Measurements from ENCODE around the gene C8B. TPM values are rescaled to one million over a fixed set of nuclear protein-coding genes. Genes with fewer than 3 reads are reported as not detected.

The C8B gene
- total RNA-seq, 1 experiment from 2014 or later: 0.10 TPM

DNA sequence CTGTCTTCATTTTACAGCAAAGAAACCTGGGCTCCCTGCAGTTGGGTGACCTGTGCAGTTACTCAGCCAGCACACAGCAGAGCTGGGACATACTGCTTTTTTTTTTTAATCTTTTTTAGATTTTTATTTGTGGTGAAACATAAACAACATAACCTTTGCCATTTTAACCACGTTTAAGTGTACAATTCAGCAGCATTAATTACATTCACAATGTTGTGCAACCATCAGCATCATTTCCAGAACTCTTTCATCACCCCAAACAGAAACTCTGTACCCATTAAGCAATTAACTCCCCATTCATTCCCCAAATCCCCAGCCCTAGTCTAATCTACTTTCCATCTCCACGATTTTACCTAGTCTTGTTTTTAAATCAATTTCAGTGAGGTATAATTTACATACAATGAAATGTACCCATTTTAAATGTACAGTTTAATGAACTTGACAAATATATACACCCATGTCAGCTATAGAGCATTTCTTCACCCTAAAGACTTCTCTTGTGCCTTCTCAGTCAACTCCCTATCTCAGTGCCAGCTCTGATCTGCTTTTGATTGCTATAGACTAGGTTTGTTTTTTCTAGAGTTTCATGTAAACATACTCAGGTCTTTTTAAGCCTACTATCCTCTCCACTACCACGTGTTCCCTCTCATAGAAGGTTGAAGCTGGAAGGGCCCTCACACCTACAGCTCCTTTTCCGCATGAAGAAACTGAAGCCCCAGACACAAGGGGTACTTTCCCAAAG lies 37.8 kb upstream of the C8B start:
- intact Hi-C loops (cut with micrococcal nuclease): no loop called here
- Histone ChIP-seq H3K4me3 (replicated peaks in 1 of 2; ENCODE audit: low read depth in 1 of 2, low read length in 2 of 2) (no peak overlapping the region), H3K4me1 (ENCODE audit: control insufficient read depth in 1 of 2, insufficient read depth in 2 of 2, low read length in 2 of 2) (no peaks in the 10 kb centered on the region), H3K36me3 (ENCODE audit: control insufficient read depth in 1 of 2, insufficient read depth in 2 of 2, low read length in 2 of 2) (no peaks in the 10 kb centered on the region), H2AFZ (ENCODE audit: low read depth, low read length, poor library complexity, severe bottlenecking) (no peak overlapping the region), H3K4me2 (ENCODE audit: low read length) (no peak overlapping the region), H3K79me2 (ENCODE audit: insufficient read depth, low read length) (no peaks in the 10 kb centered on the region), H3K27ac (ENCODE audit: low read depth, low read length) (no peak overlapping the region), H3K9me2 (ENCODE audit: insufficient read depth) (no peaks in the 10 kb centered on the region), H3K9me3 (ENCODE audit: control insufficient read depth in 1 of 2, insufficient read depth in 1 of 2, low read depth in 1 of 2, low read length in 2 of 2) (no peaks in the 10 kb centered on the region), H3K27me3 (ENCODE audit: insufficient read depth, low read length) (no peaks in the 10 kb centered on the region; the same call in 1 of the 2 replicates), H4K20me1 (ENCODE audit: insufficient read depth) (no peaks in the 10 kb centered on the region), H3K9ac (ENCODE audit: low read length) (no peak overlapping the region)
- DNase-seq (ENCODE audit: low read depth, low spot score) (no peak), ATAC-seq (no peak)
- BruUV-seq (replicated peaks): no TSS peak
- ChIA-PET RAD21 (ENCODE audit: low non-redundant PET in 1 of 2, low total read pairs in 2 of 2, uncharacterized antibody in 2 of 2, unreplicated experiment in 2 of 2) (no interaction called here), CTCF (no interaction called here), POLR2A (no interaction called here)
- no peak for TF ChIP-seq EZH2 (IDR thresholded peaks at IDR 0.05)
- TF ChIP-seq, protein P1, sequence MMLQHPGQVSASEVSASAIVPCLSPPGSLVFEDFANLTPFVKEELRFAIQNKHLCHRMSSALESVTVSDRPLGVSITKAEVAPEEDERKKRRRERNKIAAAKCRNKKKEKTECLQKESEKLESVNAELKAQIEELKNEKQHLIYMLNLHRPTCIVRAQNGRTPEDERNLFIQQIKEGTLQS (IDR thresholded peaks at IDR 0.05): no peak
- TF ChIP-seq, protein P2, sequence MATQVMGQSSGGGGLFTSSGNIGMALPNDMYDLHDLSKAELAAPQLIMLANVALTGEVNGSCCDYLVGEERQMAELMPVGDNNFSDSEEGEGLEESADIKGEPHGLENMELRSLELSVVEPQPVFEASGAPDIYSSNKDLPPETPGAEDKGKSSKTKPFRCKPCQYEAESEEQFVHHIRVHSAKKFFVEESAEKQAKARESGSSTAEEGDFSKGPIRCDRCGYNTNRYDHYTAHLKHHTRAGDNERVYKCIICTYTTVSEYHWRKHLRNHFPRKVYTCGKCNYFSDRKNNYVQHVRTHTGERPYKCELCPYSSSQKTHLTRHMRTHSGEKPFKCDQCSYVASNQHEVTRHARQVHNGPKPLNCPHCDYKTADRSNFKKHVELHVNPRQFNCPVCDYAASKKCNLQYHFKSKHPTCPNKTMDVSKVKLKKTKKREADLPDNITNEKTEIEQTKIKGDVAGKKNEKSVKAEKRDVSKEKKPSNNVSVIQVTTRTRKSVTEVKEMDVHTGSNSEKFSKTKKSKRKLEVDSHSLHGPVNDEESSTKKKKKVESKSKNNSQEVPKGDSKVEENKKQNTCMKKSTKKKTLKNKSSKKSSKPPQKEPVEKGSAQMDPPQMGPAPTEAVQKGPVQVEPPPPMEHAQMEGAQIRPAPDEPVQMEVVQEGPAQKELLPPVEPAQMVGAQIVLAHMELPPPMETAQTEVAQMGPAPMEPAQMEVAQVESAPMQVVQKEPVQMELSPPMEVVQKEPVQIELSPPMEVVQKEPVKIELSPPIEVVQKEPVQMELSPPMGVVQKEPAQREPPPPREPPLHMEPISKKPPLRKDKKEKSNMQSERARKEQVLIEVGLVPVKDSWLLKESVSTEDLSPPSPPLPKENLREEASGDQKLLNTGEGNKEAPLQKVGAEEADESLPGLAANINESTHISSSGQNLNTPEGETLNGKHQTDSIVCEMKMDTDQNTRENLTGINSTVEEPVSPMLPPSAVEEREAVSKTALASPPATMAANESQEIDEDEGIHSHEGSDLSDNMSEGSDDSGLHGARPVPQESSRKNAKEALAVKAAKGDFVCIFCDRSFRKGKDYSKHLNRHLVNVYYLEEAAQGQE (IDR thresholded peaks at IDR 0.05; ENCODE audit: low read depth): no peak
- no peak for TF ChIP-seq CBX3 (IDR thresholded peaks at IDR 0.05; ENCODE audit: low read depth)
- no peak for TF ChIP-seq YY1 (IDR thresholded peaks at IDR 0.05; ENCODE audit: extremely low read depth, insufficient replicate concordance, low read depth, low read length)
- TF ChIP-seq ZNF274 (IDR thresholded peaks at IDR 0.05; ENCODE audit: low read depth, low read length): no peak
- no peak for TF ChIP-seq EGR1 (IDR thresholded peaks at IDR 0.05; ENCODE audit: low read depth)
- no peak for TF ChIP-seq SP1 (IDR thresholded peaks at IDR 0.05; ENCODE audit: low read depth)
- no peak for TF ChIP-seq SRF (IDR thresholded peaks at IDR 0.05; ENCODE audit: low read depth)
- TF ChIP-seq ZFX (IDR thresholded peaks at IDR 0.05): no peak
- TF ChIP-seq POLR2A (IDR thresholded peaks at IDR 0.05; ENCODE audit: borderline replicate concordance, extremely low read depth, insufficient read depth, insufficient read length): no peak
- no peak for TF ChIP-seq FOSL1 (IDR thresholded peaks at IDR 0.05; ENCODE audit: low read depth)
- no peak for TF ChIP-seq TCF7L2 (IDR thresholded peaks at IDR 0.05; ENCODE audit: borderline replicate concordance, extremely low read depth, insufficient read depth, insufficient read length)
- no peak for TF ChIP-seq CEBPB (IDR thresholded peaks at IDR 0.05; ENCODE audit: low read depth)
- TF ChIP-seq ELF1 (IDR thresholded peaks at IDR 0.05; ENCODE audit: borderline replicate concordance, low read depth): no peak
- TF ChIP-seq, protein P3, sequence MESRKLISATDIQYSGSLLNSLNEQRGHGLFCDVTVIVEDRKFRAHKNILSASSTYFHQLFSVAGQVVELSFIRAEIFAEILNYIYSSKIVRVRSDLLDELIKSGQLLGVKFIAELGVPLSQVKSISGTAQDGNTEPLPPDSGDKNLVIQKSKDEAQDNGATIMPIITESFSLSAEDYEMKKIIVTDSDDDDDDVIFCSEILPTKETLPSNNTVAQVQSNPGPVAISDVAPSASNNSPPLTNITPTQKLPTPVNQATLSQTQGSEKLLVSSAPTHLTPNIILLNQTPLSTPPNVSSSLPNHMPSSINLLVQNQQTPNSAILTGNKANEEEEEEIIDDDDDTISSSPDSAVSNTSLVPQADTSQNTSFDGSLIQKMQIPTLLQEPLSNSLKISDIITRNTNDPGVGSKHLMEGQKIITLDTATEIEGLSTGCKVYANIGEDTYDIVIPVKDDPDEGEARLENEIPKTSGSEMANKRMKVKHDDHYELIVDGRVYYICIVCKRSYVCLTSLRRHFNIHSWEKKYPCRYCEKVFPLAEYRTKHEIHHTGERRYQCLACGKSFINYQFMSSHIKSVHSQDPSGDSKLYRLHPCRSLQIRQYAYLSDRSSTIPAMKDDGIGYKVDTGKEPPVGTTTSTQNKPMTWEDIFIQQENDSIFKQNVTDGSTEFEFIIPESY (IDR thresholded peaks at IDR 0.05; ENCODE audit: extremely low read depth, insufficient replicate concordance, low read length): no peak
- no peak for TF ChIP-seq EZH2phosphoT487 (IDR thresholded peaks at IDR 0.05; ENCODE audit: borderline replicate concordance)
- no peak for TF ChIP-seq RAD21 (IDR thresholded peaks at IDR 0.05; ENCODE audit: low read depth)
- no peak for TF ChIP-seq SIN3A (IDR thresholded peaks at IDR 0.05; ENCODE audit: low read depth)
- TF ChIP-seq, protein P4, sequence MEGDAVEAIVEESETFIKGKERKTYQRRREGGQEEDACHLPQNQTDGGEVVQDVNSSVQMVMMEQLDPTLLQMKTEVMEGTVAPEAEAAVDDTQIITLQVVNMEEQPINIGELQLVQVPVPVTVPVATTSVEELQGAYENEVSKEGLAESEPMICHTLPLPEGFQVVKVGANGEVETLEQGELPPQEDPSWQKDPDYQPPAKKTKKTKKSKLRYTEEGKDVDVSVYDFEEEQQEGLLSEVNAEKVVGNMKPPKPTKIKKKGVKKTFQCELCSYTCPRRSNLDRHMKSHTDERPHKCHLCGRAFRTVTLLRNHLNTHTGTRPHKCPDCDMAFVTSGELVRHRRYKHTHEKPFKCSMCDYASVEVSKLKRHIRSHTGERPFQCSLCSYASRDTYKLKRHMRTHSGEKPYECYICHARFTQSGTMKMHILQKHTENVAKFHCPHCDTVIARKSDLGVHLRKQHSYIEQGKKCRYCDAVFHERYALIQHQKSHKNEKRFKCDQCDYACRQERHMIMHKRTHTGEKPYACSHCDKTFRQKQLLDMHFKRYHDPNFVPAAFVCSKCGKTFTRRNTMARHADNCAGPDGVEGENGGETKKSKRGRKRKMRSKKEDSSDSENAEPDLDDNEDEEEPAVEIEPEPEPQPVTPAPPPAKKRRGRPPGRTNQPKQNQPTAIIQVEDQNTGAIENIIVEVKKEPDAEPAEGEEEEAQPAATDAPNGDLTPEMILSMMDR (IDR thresholded peaks at IDR 0.05 in 2 of 3, conservative IDR thresholded peaks at IDR 0.05 in 1 of 3; ENCODE audit: borderline replicate concordance in 1 of 3, insufficient read depth in 1 of 3, low read depth in 2 of 3, low read length in 2 of 3): no peak
